PFSK-1 (cell line): ENCODE results near the gene HTR4.

Experiments used
- POLR2AphosphoS5 ChIP-seq: IDR thresholded peaks from 2 replicates; pipeline ENCODE4 v1.6.1; 2012; ENCODE audit warnings: low read depth, mild to moderate bottlenecking, control low read depth, low read length, moderate library complexity
- SIN3A ChIP-seq: IDR thresholded peaks from 2 replicates; pipeline ENCODE4 v1.6.1; 2012; ENCODE audit warnings: mild to moderate bottlenecking, low read length, moderate library complexity, borderline replicate concordance; ENCODE audit not compliant: insufficient read depth
- TAF1 ChIP-seq: IDR thresholded peaks from 2 replicates; pipeline ENCODE4 v1.6.1; 2012; ENCODE audit warnings: low read length, control low read depth, borderline replicate concordance; ENCODE audit not compliant: insufficient read depth
- TF ChIP-seq, protein P1 (sequence below), 2 experiments: IDR thresholded peaks; 2 replicates each; pipeline versions ENCODE4 v1.6.1 to v1.8.0; 2011 to 2012; ENCODE audit warnings: low read depth in 2 of 2, low read length in 2 of 2, control low read depth in 1 of 2, inconsistent platforms in 1 of 2, mild to moderate bottlenecking in 1 of 2, moderate library complexity in 1 of 2; ENCODE audit not compliant: insufficient read depth in 1 of 2

DNA sequence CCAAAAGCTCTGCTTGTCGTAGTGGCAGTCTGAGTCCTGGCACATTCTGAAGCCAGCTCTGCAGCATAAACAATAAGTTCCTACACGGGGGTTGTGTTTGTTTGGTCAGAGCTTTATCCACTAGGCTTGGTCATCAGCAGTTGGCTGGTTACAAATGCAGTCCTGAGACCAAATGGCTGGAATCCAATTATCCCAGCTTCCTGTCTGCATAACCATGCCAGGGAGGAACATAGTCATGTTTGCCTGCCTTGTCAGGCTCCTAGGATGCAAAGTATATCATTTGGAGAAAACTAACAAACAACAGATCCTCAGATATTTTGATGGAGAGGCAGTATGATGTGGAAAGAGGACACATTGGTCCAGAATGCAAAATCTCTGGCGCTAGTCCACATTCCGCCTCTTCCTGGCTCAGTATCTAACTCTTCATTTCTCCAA is 184.8 kb downstream of the HTR4 start:
- TF ChIP-seq TAF1 (no peak), POLR2AphosphoS5 (no peak), SIN3A (no peak)
- TF ChIP-seq, protein P1, sequence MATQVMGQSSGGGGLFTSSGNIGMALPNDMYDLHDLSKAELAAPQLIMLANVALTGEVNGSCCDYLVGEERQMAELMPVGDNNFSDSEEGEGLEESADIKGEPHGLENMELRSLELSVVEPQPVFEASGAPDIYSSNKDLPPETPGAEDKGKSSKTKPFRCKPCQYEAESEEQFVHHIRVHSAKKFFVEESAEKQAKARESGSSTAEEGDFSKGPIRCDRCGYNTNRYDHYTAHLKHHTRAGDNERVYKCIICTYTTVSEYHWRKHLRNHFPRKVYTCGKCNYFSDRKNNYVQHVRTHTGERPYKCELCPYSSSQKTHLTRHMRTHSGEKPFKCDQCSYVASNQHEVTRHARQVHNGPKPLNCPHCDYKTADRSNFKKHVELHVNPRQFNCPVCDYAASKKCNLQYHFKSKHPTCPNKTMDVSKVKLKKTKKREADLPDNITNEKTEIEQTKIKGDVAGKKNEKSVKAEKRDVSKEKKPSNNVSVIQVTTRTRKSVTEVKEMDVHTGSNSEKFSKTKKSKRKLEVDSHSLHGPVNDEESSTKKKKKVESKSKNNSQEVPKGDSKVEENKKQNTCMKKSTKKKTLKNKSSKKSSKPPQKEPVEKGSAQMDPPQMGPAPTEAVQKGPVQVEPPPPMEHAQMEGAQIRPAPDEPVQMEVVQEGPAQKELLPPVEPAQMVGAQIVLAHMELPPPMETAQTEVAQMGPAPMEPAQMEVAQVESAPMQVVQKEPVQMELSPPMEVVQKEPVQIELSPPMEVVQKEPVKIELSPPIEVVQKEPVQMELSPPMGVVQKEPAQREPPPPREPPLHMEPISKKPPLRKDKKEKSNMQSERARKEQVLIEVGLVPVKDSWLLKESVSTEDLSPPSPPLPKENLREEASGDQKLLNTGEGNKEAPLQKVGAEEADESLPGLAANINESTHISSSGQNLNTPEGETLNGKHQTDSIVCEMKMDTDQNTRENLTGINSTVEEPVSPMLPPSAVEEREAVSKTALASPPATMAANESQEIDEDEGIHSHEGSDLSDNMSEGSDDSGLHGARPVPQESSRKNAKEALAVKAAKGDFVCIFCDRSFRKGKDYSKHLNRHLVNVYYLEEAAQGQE (IDR thresholded peaks at IDR 0.05; ENCODE audit: insufficient read depth in 1 of 2, low read depth in 2 of 2, low read length in 2 of 2), result no peak
